Muscle of back (tissue), 11 donors: Measurements from ENCODE around the gene MAMDC2. TPM values are rescaled to one million over a fixed set of nuclear protein-coding genes. Genes with fewer than 3 reads are reported as not detected.
"Not testable (repeated sequence)": the region's sequence is repeated elsewhere in the genome, so short reads cannot be mapped to it uniquely, and the experiment has no call there.

ENCODE experiments used
- DNase-seq, 3 donors: peaks; one replicate each; pipeline versions ENCODE4 v3.0.0 to v3.0.0-alpha.2; 2013
- polyA plus RNA-seq, 10 donors: library from polyadenylated mRNA; unstranded; fragments of 120-200 nt; gene quantifications; one replicate each; pipeline ENCODE4 v1.2.1, GENCODE V29; 2013; ENCODE audit not compliant: insufficient read length in 10 of 10

Gene MAMDC2
- polyA plus RNA-seq, 10 donors, result 7.1 to 12.9 (median 8.2) TPM

- DNase-seq, result no peak
Observed at GRCh38 chr9:70177121-70177520, 133.5 kb downstream of the MAMDC2 start.

GRCh38 chr9:70192707-70193106, 149.1 kb downstream of the MAMDC2 start:
- DNase-seq, result no peak

DNA sequence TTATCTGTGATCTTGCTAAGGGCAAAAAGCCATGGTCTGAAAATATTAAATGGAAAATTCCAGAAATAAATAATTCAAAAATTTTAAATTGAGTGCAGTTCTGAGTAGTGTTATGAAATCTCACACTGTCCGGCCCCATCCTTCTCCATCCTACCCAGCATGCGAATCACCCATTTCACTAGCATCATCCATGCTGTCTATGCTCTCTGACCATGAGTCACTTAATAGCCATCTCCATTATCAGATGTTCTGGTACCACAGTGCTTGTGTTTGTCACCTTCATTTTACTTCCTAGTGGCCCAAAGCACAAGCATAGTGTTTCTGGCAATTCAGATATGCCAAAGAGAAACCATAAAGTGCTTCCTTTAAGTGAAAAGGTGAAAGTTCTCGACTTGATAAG, 151.8 kb downstream of the MAMDC2 start:
- no peak for DNase-seq

GRCh38 chr9:70197216-70198044, 153.8 kb downstream of the MAMDC2 start:
- DNase-seq, result peak; percentile 24 to 51 (median 40)

DNA sequence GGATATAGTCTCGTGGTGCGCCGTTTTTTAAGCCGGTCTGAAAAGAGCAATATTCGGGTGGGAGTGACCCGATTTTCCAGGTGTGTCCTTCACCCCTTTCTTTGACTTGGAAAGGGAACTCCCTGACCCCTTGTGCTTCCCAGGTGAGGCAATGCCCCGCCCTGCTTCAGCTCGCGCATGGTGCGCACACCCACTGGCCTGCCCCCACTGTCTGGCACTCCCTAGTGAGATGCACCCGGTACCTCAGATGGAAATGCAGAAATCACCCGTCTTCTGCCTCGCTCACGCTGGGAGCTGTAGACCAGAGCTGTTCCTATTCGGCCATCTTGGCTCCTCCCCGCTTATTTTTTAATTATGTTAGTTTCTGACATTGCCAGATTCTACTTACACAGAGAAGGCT, 161.1 kb downstream of the MAMDC2 start:
- not testable (repeated sequence) for DNase-seq

DNA sequence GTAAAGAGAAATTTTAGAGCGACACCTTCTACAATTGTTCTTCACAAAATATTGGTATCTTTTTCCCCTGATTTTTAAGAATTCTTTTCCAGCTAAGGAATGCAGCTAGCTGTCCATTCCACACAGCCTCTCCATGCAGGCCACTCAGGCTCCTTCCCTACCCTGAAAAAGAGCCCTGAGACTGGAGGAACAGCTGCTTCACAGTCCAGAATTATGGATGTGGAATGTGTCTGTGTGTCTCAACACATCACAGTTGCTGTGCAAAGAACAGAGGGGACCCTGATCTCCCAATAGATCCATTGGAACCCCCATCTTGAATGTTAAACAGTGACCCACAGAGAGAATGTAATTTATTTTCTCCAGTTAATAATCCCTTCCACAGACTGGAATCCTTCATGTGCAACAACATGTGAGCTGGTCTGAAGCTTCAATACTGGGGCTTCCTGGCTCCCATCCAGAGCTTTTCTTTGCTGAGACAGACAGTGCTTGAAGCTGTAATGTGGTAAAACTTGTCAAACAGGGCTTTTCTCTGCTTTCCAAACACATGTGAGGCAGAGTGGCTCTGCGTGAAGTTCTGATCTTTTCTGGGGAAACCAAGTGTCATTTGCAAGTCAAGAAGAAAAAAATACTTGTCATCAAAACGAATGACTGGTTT, 161.8 kb downstream of the MAMDC2 start:
- peak in 1 of 3 donors; percentile 23 for DNase-seq

GRCh38 chr9:70217029-70217428, 173.4 kb downstream of the MAMDC2 start:
- DNase-seq, result no peak

DNA sequence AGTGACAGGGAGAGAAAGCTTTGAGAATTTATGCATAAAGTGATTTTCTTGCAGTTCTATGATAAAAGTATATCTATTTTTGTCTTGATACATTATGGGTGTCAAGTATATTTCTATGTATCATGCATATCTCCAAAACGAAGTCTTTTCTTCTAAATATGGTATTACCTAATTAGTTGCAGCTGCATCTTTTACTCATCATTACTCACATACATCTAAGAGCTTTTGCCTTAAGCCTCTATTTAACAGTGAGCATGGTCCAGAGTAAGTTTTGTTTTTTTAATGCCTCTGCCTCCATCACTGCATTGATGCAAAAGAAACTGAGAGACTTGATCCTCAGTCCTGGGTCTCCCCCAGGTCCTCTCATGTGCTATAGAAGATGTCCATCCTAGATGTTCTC, 175.1 kb downstream of the MAMDC2 start:
- DNase-seq, result peak in 1 of 3 donors; percentile 41

- DNase-seq, result no peak
Observed at GRCh38 chr9:70220216-70220615, 176.6 kb downstream of the MAMDC2 start.

DNA sequence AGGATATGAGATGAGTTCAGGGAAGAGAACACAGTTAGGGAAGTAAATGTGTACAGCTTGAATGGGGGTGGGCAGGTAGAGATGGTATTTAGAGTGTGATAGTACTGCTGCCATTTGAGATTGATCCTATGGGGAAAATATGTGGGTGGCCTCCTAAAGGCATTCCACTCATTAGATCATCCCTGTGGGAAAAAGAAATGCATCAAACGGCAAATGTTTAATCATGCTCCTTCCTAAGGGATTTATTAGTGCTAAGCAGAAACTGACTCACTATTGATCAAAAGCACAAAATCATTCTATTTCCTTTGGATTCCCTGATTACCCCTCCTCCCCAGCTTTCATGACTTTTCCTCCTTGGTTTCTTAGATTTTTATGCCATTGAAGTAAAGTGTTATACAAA, 178.7 kb downstream of the MAMDC2 start:
- no peak for DNase-seq

DNA sequence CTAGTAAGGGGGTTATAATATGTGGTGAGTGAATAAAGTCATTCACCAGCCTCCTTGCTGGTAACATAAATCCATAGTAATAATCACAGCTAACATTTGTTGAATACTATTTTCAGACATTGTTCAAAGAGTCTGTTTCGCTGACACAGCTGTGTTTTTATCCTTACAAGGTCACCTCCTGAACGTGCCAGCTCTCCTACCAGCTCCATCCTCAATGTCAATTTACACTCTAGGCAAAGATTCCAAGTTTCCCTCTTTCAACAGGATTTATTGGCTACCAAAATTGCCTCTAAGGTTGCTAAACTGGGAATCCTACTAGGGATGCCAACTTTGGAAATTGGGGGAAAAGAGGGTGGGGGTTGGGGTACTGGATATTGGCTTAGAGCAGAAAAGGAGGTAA, 184.5 kb downstream of the MAMDC2 start:
- peak in 1 of 3 donors; percentile 19 for DNase-seq

DNA sequence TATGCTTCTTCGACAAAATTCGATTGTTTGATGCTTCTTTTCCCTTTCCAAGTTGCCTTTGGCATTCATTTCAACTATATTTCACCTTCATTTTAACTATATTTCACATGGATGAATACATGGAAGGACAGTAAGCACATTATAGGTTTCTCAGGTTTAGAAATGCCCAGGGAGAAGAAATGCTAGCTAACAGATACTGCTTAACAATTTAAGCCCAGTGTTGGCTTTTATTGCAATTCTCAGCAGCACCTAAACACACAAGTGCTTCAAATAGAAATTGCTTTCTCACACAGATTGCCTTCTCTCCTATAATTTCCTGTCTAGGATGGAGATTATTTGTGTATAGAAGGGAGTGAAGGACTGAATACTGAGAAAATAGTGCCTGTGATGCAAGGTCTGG, 185.0 kb downstream of the MAMDC2 start:
- DNase-seq, result no peak

DNA sequence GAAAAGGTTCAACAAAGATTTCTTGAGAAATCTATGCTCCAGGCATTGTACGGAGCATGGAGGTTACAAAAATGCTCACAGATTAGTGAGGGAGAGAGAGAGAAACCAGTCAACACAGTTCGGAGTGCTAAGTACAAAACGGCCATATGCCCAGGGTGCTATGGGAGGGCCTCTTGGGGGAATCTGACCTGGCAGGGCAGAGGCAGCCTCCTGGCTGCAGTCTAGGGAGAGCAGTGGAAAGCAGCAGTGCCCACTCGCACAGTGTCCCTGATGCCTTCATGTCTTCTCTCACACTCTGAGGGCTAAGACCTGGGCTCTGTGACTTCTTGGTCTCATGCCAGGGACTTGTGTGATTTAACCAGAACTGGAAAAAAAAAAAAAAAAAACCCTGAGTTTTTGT, 185.4 kb downstream of the MAMDC2 start:
- peak in 1 of 3 donors; percentile 15 for DNase-seq

- DNase-seq, result peak in 1 of 3 donors; percentile 26
Observed at GRCh38 chr9:70229579-70229978, 185.9 kb downstream of the MAMDC2 start.

- DNase-seq, result no peak
Observed at GRCh38 chr9:70232476-70232875, 188.8 kb downstream of the MAMDC2 start.

DNA sequence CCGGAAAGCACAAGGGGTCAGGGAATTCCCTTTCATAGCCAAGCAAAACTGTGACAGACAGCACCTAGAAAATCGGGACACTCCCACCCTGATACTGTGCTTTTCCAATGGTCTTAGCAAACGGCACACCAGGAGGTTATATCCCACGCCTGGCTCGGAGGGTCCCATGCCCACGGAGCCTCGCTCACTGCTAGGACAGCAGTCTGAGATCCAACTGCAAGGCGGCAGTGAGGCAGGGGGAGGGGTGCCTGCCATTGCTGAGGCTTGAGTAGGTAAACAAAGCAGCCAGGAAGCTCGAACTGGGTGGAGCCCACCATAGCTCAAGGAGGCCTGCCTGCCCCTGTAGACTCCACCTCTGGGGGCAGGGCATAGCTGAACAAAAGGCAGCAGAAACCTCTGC, 190.6 kb downstream of the MAMDC2 start:
- not testable (repeated sequence) for DNase-seq

DNA sequence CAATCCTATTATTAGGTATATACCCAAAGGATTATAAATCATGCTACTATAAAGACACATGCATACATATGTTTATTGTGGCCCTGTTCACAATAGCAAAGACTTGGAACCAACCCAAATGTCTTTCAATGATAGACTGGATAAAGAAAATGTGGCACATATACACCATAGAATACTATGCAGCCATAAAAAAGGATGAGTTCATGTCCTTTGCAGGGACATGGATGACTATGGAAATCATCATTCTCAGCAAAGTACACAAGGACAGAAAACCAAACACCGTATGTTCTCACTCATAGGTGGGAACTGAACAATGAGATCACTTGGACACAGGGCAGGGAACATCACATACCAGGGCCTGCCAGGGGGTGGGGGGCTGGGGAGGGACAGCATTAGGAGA, 202.3 kb downstream of the MAMDC2 start:
- DNase-seq, result not testable (repeated sequence)

GRCh38 chr9:70250221-70250620, 206.6 kb downstream of the MAMDC2 start:
- no peak for DNase-seq

- DNase-seq, result peak; percentile 29 to 64 (median 40)
Observed at GRCh38 chr9:70255486-70255885, 211.8 kb downstream of the MAMDC2 start.

DNA sequence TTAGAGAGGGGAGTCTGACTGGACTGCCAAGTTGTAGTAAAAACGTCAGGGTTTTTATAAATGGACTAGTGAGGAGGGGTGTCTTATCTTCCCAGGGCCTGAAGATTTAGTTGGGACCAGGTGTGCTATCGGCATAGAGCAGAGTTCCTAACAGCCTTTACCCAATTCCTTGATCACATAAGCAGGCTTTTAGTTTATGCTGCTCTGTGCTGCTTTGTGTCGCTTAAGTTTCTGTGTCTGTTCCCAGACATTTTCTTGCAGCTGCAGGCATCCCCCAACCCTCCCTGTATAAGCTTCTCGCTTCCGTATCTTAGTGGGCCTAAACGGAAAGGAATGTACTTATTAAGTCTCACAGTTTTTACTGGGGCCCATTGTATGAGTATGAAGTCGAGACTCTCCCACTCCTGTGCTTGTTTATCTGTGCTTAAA, 212.5 kb downstream of the MAMDC2 start:
- peak; percentile 42 to 75 (median 68) for DNase-seq

- peak in 2 of 3 donors; percentile 10 to 41 for DNase-seq
Observed at GRCh38 chr9:70257502-70257901, 213.9 kb downstream of the MAMDC2 start.

- DNase-seq, result peak in 1 of 3 donors; percentile 64
Observed at GRCh38 chr9:70257991-70258691, 214.5 kb downstream of the MAMDC2 start.
